ENCODE results near the gene SPINK4.

Gene SPINK4, protein sequence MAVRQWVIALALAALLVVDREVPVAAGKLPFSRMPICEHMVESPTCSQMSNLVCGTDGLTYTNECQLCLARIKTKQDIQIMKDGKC

DNA sequence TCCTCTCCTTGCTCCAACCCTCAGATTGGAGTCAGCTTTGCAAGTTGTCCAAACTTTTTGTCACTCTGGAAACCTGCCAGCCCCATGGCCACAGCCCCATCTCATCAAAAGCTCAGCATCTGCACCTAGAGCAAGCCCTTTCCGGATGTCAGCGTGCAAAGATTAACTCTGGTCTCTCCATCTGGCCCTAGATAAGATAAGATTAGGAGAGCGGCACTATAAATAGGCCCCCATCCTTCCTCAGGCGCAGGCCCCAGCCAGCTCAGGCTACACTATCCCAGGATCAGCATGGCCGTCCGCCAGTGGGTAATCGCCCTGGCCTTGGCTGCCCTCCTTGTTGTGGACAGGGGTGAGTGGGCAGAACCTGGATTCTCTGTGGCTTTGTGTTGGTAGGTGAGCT is at the start of gene SPINK4:
Gene SPINK4 (plus strand): TSS at position 247 of the 400 bp plus-strand sequence. CDS start 42 bp downstream, at position 289.
- DNase-seq: no peak

DNA sequence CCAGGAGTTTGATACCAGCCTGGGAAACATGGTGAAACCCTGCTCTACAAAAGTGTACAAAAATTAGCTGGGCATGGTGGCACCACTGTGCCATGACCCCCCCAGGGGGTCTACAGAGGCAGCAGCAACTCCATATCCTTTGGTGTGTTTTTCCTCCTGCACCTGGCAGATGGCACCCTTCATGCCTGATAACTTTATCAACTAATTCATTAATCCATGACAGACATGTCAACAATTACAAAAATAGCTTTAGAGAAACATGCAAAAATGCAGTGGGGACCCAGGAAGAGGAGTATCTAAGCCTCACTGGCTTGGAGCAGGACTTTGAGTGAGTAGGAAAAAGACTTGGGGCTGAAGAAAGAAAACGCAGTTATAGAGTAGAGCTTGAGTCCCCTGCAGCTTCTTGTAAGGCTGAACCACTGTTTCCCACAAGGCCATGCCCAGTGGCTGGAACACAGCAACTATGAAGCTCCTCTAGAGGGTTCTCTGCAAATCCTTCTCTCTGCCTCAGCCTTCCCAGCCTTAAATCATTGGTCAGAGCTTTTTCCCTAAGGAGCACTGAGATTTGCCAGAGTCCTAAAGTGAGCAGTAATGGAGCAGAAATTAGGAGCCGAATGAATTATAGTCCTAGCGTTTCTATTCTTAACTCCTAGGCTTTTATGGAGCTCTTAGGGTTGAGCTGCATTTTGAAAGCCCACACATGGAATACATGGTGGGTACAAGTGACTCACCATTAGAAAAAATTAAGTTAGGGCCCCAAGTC is 47.3 kb upstream of the SPINK4 start:
- DNase-seq: no peak

DNA sequence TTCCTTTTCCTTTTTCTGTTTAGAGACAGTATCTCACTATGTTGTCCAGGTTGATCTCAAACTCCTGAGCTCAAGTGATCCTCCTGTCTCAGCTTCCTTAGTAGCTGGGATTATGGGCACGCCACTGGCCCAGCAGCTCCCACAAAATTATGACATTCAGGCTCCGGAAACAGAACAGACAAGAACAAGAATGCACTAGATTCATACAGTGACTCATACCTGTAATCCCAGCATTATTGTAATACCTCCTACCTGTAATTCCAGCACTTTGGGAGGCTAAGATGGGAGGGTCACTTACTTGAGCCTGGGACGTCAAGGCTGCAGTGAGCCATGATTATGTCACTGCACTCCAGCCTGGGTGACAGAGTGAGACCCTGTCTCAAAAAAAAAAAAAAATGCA is 46.1 kb upstream of the SPINK4 start:
- DNase-seq: no peak

DNA sequence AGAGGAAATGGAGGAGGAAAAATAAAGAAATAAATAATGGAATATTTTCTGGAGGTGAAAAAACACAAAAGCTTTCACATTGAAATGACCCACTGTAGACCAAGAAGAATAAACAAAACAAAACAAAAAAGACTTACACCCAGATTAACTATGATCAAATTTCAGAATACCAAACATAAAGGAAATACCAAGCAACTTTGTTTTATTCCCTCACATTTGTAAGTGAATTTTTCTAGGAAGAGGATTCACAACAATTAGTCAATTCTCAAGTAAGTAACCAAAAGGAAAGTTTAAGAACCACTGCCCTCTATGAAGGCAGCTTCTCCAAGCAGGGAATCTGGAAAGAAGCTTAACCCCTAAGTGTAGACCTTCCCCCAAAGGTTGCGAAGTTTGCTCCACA is 43.2 kb upstream of the SPINK4 start:
- DNase-seq: no peak

DNA sequence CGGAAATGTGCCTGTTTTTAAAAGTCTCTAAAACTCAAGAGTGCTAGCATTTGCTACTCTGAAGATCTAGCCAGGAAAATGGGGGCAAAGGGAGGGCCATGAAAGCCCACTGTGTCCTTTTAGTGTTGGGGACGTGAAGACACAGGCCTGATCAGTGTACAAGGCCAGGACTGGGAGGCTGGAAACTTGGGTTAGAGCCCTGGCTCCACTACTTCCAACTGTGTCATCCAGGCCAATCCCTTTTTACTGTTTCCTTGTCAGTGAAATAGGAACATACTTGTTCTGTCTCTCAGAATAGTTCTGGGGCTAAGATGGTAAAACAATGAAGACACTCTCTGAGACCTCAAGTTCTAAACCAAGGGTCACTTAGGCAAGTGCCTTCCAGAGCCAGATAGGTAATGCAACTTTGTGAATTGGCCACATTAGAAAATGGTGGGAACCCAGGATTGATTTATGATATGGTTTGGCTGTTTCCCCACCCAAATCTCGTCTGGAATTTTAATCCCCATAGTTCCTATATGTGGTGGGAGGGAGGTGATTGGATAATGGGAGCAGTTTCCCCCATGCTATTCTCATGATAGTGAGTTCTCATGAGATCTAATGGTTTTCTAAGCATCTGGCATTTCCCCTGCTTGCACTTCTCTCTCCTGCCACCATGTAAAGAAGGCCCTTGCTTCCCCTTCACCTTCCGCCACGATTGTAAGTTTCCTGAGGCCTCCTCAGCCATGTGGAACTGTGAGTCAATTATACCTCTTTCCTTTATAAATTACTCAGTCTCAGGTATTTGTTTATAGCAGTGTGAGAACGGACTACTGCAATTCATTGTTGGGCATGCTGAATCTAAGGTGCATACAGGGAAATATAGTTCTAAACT is 42.5 kb upstream of the SPINK4 start:
- no peak for DNase-seq

DNA sequence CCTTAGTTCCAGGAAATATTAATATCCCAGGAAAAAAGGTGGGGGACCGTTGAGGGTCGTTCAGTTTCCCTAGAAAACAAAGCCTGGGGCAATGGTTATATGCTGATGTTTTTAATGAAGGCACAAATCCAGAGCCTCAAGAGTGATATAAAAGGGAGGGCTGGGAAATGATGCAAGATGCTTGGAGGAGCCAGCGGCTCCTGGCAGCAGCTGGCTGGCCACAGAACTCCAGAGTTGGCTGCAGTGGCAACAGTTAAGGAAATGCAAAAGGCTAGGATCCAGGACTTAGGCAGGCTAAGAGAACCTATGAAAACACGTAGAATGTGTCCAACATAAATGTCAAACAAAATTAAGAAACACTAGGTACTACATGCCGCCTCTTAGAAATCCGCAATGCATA is 41.8 kb upstream of the SPINK4 start:
- DNase-seq: no peak

DNA sequence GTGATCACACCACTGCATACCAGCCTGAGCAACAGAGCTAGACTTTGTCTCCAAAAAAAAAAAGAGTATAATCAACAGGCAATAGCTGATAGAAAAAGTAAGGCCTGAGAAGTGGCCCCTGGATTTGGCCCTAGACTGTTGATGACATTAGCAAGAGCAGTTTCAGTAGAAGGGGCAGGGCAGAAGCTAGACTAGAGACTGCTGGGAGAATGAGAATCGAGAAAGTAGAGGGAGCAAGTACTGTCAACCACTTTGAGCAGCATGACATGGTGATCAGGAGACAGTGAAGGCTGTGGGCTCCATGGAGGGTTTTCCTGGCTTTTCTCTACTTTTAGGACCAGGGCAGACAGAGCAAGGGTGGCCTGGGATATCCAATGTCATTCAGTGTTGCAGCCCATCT is 37.9 kb upstream of the SPINK4 start:
- DNase-seq: no peak

DNA sequence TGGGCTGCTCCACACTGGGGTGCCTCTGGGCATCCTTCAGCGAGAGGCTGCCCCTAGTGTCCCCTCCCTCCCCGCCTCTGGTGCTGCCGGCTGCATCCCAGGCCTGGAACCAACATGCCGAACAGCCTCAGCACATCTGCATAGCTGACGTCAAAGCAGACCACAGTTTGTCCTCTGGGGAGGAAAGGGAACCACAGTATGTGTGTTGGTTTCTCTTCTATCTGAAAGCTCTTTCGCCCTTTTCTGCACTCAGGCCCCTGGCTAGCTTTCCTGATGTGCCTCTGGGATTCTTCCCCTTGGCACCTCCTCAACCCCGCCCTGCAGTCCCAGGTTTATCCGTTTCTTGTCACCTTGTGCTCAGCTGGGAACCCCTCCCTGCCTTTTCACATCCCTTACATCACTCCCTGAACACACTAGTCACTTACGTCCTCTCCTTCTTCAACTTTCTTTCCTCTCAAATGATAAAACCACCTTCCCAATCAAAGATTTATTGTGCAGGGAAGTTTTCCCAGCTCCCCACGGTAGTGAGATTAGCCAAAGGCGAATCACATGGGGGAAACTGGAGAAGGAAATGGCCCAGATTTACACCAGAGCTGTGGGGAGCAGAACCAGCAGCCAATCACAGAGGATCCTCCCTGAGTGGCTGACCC is 37.3 kb upstream of the SPINK4 start:
- DNase-seq: peak; percentile 9

DNA sequence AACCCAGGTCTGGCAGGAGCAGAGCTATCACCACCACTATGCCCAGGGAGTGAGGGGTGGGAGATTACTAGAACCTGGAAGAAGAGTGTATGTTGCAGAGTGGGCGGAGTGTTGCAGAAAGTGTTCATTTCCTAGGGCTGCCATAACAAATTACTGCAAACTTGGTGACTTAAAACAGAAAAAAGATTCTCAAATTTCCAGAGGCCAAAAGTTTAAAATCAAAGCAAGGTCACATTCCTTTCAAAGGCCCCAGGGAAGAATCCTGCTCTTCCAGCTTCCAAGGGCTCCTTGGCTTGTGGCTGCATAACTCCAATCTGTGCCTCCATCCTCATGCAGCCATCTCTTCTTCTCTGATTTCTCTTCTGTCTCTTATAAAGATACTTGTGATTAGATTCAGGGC is 30.6 kb upstream of the SPINK4 start:
- no peak for DNase-seq

DNA sequence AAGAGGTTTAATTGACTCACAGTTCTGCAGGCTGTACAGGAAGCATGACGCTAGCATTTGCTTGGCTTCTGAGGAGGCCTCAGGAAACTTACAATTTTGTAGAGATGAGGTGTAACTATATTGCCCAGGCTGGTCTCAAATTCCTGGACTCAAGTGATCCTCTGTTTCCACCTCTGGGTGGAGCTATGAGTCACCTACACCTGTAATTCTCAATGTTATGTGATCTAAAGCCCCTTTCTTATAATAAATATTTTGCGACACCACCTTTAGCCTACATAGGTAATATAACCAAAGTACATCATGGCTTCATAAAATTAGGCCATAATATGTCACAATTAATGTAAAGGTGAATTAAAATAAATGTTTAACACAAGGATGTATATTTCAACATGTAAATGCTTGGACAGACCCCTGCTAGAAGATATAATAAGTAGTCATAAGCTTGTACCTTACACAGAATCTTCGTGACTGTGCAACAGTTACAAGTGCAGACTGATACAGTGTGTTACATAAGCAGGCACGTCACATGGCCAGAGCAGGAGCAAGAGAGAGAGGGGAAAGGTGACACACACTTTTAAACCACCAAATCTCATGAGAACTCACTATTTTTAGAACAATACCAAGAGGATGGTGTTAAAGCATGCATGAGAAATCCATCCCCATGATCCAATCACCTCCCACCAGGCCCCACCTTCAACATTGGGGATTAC is 29.8 kb upstream of the SPINK4 start:
- DNase-seq: no peak

DNA sequence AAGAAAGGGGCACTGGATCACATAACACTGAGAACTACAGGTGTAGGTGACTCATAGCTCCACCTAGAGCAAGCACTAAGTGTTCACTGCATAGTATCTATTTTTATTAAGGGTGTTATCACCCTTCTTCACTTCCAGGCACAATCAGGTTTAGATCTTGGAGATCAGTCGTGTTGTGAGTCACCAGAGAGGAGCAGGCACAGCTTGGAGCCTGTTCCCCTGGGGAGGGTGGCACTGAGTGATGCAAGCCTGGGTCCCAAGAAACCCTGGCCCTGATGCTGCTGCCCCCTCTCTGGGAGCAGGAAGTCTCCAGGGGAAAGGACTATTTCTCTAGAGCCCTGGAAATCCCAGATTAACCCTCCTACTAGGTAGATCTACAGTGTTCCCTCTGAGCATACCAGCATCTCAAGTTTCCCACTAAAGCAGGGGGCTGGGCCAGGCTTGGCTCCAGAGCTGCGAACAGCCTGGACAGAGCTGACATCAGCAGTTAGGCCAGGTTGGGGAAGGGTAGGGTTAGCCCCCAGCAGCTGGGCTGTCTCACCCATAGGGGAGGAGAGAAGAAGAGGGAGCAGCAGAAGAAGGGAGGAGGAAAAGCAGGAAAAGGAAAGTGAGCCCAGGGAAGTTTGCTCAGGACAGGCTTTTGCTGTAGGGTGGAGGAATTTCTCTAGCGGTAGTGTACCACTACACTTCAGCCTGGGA is 28.1 kb upstream of the SPINK4 start:
- DNase-seq: no peak

DNA sequence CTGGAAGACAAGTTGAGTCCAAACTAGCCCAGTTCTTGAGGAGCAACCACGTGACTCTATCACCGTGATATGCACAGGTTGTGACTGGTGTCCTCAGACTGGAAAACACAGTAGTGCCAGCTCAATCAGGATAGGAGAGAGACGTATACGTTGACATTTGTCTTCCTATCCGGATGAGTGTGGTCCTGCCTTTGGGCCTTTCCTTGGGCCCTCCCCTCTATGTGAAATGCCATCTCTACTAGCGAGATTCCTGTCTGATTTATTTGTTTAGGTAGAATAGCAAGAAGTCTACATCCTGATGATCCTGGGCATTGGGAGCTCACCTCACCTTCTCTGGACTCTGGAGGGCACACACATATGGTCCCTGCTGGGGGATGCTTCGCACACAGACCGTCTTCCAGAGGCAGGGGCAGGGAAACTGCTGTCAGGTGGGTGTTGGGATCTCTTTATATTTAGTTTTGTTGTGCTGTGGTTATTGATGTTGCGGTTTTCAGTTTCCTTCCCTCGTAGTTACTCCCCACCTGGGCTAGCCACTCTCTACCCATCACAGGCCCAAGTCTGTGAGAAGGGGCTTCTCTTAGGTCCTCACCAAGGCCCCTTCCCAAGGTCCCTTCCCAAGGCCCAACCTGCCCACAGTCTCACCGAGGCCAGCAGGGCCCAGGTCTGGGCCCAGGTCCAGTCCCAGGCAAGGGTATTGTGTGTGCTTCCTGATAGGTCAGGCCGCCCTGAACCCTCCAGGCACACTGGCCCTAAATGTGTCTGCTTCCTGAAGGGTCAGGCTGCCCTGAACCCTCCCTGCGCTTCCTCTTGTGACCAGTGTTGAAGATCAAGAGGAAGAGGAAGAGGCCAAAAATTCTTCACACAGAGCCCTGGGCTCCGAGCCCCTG is 19.0 kb upstream of the SPINK4 start:
- no peak for DNase-seq

DNA sequence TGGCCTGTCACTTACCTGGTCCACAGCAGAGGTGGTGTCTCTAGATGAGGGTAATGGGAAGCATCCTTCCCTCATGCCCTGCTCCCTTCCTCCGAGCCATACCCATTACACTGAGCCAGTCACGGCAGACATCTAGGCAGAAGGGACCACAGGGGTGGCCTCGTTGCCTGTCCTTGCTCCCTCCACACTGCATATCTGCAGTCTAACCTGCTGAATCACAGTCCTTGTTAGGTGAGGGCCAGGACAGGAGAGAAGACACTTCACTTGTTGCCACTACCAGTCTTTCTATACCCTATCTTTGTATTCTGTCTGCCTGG is 18.4 kb upstream of the SPINK4 start:
- no peak for DNase-seq

DNA sequence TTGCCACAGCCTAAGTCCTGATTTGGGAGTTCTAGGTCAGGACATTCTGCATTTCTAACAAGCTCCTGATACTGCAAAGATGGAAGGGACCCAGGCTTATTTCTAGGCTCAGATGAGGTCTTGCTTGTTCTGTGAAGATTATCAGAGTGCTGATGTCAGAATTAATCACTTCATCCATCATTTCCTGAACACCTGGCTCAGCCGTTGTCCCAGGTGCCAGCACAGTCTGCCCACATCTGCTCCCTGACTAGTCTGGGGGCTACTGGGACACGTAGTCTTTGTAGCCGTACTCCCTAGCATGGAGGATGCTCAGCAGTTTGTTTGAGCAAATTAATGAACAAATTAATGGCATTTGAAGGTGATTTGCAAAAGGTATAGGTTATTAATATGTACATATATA is 17.9 kb upstream of the SPINK4 start:
- no peak for DNase-seq

DNA sequence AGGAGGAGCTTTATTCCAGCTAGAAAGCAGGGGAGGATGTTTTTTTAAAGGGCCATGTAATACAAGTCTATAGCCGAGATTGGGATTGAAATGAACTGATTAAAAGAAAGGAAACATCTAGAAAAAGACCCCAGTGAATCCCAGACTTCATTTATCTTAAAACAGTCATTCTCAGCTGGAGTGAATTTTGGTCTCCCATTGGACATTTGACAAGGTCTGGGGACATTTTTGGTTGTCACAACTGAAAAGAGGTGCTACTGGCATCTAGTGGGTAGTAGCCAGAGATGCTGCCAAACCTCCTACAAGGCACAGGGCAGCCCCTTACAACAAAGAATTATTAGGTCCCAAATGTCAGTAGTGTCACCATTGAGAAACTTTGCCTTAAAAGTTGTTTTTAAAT is 16.3 kb upstream of the SPINK4 start:
- DNase-seq: no peak

DNA sequence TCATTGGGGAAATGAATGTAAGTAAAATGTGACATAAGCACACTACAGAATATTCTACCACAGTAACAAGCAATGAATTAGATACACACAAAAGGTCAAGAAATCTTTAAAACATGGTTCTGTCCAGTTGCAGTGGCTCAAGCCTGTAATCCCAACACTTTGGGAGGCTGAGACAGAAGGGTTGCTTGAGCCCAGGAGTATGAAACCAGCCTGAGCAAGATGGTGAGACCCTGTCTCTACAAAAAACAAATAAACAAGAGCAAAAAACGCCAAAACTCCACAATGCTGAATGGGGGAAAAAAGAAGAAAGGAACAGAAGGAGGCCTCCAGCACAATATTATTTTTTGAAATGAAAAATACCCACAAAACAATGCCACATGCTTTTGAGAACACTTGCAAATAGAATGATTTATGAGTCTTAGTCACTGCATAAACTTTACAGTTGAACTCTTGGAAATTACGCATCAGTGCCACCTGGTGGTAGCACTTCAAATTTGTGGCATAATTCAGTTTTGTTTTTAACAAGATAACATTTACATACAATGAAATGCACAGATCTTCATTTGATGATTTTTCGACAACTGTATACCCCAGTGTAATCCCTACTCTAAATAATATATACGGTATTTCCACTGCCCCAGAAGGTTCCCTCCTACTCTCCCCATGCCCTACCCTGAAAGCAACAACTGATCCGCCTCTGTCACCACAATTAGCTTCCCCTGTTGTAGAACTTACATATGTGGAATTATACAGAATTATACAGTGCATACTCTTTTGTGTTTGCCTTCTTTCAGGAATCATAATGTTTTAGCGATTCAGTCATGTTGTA is 14.4 kb upstream of the SPINK4 start:
- peak; percentile 69 for DNase-seq

DNA sequence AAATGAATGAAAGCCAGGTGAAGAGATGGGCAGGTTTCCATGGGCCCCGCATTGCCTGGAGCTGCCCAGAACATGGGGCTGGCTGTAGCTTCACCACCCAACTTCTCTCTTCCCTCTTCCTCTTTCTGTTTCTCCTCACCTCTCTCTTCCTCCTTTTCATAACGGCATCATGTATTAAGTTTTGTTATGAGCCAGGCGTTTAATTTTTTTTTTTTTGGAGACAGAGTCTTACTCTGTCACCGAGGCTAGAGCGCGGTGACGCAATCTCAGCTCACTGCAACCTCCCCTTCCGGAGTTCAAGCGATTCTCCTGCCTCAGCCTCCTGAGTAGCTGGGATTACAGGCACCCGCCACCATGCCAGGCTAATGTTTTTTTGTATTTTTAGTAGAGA is 13.0 kb upstream of the SPINK4 start:
- no peak for DNase-seq

DNA sequence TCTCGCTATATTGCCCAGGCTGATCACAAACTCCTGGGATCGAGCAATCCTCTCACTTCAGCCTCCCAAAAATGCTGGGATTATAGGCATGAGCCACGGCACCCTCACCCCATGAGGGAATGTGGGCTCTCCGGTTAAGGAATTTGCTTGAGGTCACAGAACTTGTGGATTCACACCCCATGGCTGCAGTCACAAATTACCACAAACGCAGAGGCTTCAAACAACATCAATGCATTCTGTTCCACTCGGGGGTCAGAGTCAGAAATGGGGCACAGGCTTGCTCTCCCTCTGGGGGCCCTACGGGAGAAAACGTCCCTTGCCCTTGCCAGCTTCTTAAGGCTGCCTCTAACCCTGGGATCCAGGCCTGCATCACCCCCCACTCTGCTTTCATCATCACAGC is 12.2 kb upstream of the SPINK4 start:
- DNase-seq: no peak

DNA sequence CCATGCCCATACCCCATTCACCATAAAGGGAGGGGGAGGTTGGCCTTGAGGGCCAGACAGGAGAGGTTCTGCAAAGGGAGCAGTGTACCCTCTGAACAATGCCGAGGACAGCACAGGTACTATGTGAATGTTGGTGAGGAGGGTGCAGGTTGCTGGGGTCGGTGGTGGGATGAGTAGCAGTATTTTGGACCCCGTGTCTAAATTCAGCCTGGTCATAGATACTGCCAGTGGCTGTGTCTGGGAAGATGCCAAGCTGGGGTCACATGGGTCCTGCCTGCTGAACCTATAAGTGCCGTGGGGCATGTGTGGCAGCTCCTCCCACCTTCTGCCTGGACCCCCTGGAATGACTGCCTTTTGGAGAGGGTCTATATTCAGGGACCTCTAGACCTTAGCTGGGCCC is 11.4 kb upstream of the SPINK4 start:
- no peak for DNase-seq

DNA sequence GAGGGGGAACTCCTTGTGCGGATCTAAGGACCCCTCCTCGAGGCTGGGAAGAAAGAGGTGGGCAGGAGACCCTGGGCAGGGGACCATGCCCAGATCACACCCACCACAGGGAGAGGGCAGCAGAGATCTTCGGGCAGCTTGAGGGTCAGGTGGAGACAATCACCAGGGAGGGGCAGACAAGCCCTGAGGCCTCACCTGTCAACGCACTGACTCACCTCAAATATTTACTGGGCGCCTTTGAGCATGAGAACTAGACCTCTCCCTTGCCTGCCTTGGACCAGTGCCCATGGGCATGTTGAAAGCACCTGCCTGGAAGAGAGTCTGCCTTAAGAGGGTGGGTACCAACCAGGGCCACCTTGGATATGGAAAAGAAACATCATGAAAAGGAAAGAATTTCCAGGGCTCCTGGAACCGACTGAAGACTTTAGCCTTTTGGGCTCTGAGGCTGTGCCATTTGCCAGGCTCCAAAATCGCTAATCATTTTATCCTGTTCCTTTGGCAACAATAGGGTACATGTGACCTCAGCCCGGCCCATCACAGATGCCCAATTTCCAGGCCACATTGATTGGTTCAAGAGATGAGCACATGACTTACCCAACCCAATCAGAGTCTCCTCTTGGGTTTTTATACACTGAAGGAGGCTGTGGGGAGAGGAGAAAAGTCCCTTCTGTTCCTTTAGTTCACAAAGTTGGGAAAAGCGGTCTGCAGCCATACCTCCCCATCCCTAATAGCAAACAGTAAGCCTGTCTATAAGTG is 10.4 kb upstream of the SPINK4 start:
- no peak for DNase-seq

All from activated gamma-delta T cell treated with Interleukin-2 at 50 U/mL for 16 hours (primary cell).